Panc1 (cell line): ENCODE results near the gene AGO1. TPM values are rescaled to one million over a fixed set of nuclear protein-coding genes. Genes with fewer than 3 reads are reported as not detected.
A peak's percentile ranks its signal among the peaks of the same experiment; 100 is the strongest.
"Not testable (repeated sequence)": the region's sequence is repeated elsewhere in the genome, so short reads cannot be mapped to it uniquely, and the experiment has no call there.

Experiments used
- ATAC-seq: fragments of 200-7000 bp; cut with Tn5 transposase; 2 replicates; pipeline ENCODE4 v1.9.1; 2020; ENCODE audit warnings: mild to moderate bottlenecking, moderate library complexity
- BruUV-seq: library from RNA; stranded (reverse); fragments of 400-500 nt; replicated peaks from 2 replicates; lab custom pipeline; 2021; lab: Mats Ljungman, UMichigan
- CTCF ChIA-PET: fragments of 300-600 bp; sonication (Branson Sonifier 250); formaldehyde crosslinking; loops from one replicate; lab custom pipeline; 2022; ENCODE audit warnings: antibody characterized with exemption; lab: Charles Lee
- POLR2A ChIA-PET: fragments of 300-600 bp; sonication (Branson Sonifier 250); formaldehyde crosslinking; loops from one replicate; lab custom pipeline; 2022; ENCODE audit warnings: antibody characterized with exemption; lab: Charles Lee
- DNase-seq: peaks from one replicate; pipeline ENCODE4 v3.0.0-alpha.2; 2010; ENCODE audit warnings: low read depth, low spot score
- H3K27ac ChIP-seq: 2 replicates; pipeline ENCODE4 v1.5.1; 2011; ENCODE audit warnings: mild to moderate bottlenecking, low read length, inconsistent platforms
- H3K27me3 ChIP-seq: fragments of 200-500 bp; sonication (Bioruptor generic); 2 replicates; pipeline ENCODE4 v1.6.0; 2014; ENCODE audit warnings: low read length, inconsistent platforms; ENCODE audit not compliant: control insufficient read depth, insufficient read depth
- H3K36me3 ChIP-seq: fragments of 200-500 bp; sonication (Bioruptor generic); 2 replicates; pipeline ENCODE4 v1.5.1; 2014; ENCODE audit warnings: inconsistent platforms, mild to moderate bottlenecking, low read length, moderate library complexity; ENCODE audit not compliant: control insufficient read depth, insufficient read depth
- H3K4me1 ChIP-seq: 2 replicates; pipeline ENCODE4 v1.5.1; 2011; ENCODE audit warnings: inconsistent platforms, mild to moderate bottlenecking, low read length, moderate library complexity; ENCODE audit not compliant: control insufficient read depth, insufficient read depth
- H3K4me3 ChIP-seq, 2 experiments: 2 replicates each; pipeline ENCODE4 v1.5.1; 2011 to 2012; ENCODE audit warnings: low read depth in 2 of 2, low read length in 2 of 2, mild to moderate bottlenecking in 2 of 2, inconsistent platforms in 1 of 2, moderate library complexity in 1 of 2
- H3K9me3 ChIP-seq: fragments of 200-500 bp; sonication (Bioruptor generic); 2 replicates; pipeline ENCODE4 v1.5.1; 2014; ENCODE audit warnings: low read depth, mild to moderate bottlenecking, inconsistent platforms, low read length, moderate library complexity; ENCODE audit not compliant: control insufficient read depth, insufficient read depth
- CTCF ChIP-seq: fragments of 450-650 bp; IDR thresholded peaks from 2 replicates; pipeline ENCODE4 v1.5.1; 2017; ENCODE audit warnings: mild to moderate bottlenecking
- POLR2AphosphoS5 ChIP-seq: IDR thresholded peaks from 2 replicates; pipeline ENCODE4 v1.6.1; 2012; ENCODE audit warnings: mild to moderate bottlenecking, low read depth, low read length, moderate library complexity
- SIN3A ChIP-seq: IDR thresholded peaks from 2 replicates; pipeline ENCODE4 v1.6.1; 2012; ENCODE audit warnings: low read depth, mild to moderate bottlenecking, low read length, moderate library complexity, borderline replicate concordance; ENCODE audit not compliant: insufficient read depth
- TCF7L2 ChIP-seq: IDR thresholded peaks from 2 replicates; pipeline ENCODE4 v1.6.1; 2011; ENCODE audit warnings: mild to moderate bottlenecking, low read depth, low read length, inconsistent platforms
- in situ Hi-C: cut with HindIII; loops from 2 replicates; pipeline ENCODE4 v1.10.0; 2016; ENCODE audit warnings: low sequenced_read_pairs, low pct_unique_long_range_greater_than_20kb
- intact Hi-C: fragments of 100-400 bp; cut with micrococcal nuclease; formaldehyde crosslinking; loops from one replicate; pipeline ENCODE4 v1.10.0; 2022; ENCODE audit not compliant: unreplicated experiment
- total RNA-seq: library from RNA; stranded (reverse); gene quantifications from one replicate; pipeline ENCODE4 v1.2.1, GENCODE V29; 2021; ENCODE audit not compliant: unreplicated experiment
- TF ChIP-seq, protein P1 (sequence below), 2 experiments: IDR thresholded peaks; 2 replicates each; pipeline ENCODE4 v1.6.1; 2011 to 2012; ENCODE audit warnings: low read depth in 2 of 2, control low read depth in 1 of 2, low read length in 1 of 2, mild to moderate bottlenecking in 1 of 2, moderate library complexity in 1 of 2; ENCODE audit not compliant: insufficient read depth in 1 of 2

Gene AGO1
- total RNA-seq, 1 experiment from 2014 or later = 40.1 TPM

DNA sequence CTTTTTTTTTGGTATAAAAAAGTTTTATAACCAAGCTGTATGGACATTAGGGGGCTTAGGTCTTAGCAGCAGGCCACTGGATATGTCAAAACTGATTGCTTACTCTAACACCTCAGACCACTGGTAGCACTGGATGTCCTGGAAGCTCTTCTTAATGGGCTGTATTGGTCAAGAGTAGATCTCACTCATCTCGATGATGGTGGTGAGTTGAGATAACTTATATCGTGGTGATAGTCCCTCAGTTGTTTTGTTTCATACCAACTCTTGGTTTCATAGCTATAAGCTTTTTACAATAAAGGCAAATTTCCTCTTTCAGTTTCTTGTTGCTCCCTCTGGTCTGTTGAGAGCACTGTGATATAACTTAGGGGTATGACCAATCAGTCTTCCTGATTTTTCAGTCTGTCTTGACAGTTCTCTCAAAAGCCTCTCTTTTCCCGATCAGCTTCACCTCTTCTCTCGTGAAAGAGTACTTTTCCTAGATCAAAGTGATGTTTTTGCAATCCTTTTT is 9.7 kb upstream of the AGO1 start:
- Histone ChIP-seq H3K36me3 (no peaks in the 10 kb centered on the region), H3K4me3 (no peak overlapping the region), H3K27me3 (no peaks in the 10 kb centered on the region), H3K9me3 (no peaks in the 10 kb centered on the region), H3K4me1 (no peaks in the 10 kb centered on the region), H3K27ac (no peak overlapping the region)
- ATAC-seq (no peak), DNase-seq (no peak)
- in situ Hi-C loops = no loop called here
- POLR2A ChIA-PET = no interaction called here
- intact Hi-C loops = no loop called here
- no TSS peak for BruUV-seq
- TF ChIP-seq, protein P1, sequence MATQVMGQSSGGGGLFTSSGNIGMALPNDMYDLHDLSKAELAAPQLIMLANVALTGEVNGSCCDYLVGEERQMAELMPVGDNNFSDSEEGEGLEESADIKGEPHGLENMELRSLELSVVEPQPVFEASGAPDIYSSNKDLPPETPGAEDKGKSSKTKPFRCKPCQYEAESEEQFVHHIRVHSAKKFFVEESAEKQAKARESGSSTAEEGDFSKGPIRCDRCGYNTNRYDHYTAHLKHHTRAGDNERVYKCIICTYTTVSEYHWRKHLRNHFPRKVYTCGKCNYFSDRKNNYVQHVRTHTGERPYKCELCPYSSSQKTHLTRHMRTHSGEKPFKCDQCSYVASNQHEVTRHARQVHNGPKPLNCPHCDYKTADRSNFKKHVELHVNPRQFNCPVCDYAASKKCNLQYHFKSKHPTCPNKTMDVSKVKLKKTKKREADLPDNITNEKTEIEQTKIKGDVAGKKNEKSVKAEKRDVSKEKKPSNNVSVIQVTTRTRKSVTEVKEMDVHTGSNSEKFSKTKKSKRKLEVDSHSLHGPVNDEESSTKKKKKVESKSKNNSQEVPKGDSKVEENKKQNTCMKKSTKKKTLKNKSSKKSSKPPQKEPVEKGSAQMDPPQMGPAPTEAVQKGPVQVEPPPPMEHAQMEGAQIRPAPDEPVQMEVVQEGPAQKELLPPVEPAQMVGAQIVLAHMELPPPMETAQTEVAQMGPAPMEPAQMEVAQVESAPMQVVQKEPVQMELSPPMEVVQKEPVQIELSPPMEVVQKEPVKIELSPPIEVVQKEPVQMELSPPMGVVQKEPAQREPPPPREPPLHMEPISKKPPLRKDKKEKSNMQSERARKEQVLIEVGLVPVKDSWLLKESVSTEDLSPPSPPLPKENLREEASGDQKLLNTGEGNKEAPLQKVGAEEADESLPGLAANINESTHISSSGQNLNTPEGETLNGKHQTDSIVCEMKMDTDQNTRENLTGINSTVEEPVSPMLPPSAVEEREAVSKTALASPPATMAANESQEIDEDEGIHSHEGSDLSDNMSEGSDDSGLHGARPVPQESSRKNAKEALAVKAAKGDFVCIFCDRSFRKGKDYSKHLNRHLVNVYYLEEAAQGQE (IDR thresholded peaks at IDR 0.05; ENCODE audit: insufficient read depth in 1 of 2, low read depth in 2 of 2, low read length in 1 of 2) = no peak
- TF ChIP-seq TCF7L2 (no peak), POLR2AphosphoS5 (no peak), CTCF (no peak), SIN3A (no peak)
- CTCF ChIA-PET = no interaction called here

DNA sequence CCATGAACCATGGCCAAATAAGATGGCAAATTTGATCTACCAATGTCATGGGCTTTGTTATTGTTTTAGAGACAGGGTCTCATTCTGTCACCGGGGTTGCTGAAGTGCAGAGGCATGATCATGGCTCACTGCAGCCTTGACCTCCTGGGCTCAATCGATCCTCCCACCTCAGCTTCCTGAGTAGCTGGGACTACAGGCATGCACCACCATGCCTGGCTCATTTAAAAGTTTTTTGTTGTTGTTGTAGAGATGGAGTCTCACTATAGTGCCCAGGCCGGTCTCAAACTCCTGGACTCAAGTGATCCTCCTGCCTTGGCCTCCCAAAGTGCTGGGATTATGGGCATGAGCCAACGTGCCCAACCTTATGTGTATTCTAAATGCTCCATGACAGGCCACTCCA is 8.9 kb upstream of the AGO1 start:
- H3K9me3 ChIP-seq, H3K27ac ChIP-seq, BruUV-seq, H3K36me3 ChIP-seq, CTCF ChIA-PET, intact Hi-C loops, H3K4me1 ChIP-seq, in situ Hi-C loops, H3K27me3 ChIP-seq, H3K4me3 ChIP-seq, DNase-seq, POLR2A ChIA-PET, ATAC-seq: not testable (repeated sequence)

GRCh38 chr1:35876988-35877387 is 6.0 kb upstream of the AGO1 start:
- Histone ChIP-seq H3K4me3 (no peak overlapping the region), H3K27me3 (no peaks in the 10 kb centered on the region), H3K36me3 (no peaks in the 10 kb centered on the region), H3K27ac (no peak overlapping the region), H3K4me1 (no peaks in the 10 kb centered on the region), H3K9me3 (no peaks in the 10 kb centered on the region)
- no peak for TF ChIP-seq CTCF
- TF ChIP-seq, protein P1 (IDR thresholded peaks at IDR 0.05; ENCODE audit: insufficient read depth in 1 of 2, low read depth in 2 of 2, low read length in 1 of 2) = peak; percentile 92 to 94
- DNase-seq (no peak), ATAC-seq (no peak)
- ChIA-PET CTCF (interaction anchor here (0.6 kb wide), 1 partner anchor 118 kb away, joined by 6 read pairs; no protein-coding TSS in a partner anchor), POLR2A (no interaction called here)
- BruUV-seq = no TSS peak
- in situ Hi-C loops (no loop called here), intact Hi-C loops (no loop called here)
